NCI-H524 (cell line): ENCODE data around the gene ADGRG7.

ENCODE experiments used
- DNase-seq, 2 experiments: peaks; one replicate each; lab custom pipeline; 2025; lab: John Stamatoyannopoulos, UW

Gene ADGRG7

DNA sequence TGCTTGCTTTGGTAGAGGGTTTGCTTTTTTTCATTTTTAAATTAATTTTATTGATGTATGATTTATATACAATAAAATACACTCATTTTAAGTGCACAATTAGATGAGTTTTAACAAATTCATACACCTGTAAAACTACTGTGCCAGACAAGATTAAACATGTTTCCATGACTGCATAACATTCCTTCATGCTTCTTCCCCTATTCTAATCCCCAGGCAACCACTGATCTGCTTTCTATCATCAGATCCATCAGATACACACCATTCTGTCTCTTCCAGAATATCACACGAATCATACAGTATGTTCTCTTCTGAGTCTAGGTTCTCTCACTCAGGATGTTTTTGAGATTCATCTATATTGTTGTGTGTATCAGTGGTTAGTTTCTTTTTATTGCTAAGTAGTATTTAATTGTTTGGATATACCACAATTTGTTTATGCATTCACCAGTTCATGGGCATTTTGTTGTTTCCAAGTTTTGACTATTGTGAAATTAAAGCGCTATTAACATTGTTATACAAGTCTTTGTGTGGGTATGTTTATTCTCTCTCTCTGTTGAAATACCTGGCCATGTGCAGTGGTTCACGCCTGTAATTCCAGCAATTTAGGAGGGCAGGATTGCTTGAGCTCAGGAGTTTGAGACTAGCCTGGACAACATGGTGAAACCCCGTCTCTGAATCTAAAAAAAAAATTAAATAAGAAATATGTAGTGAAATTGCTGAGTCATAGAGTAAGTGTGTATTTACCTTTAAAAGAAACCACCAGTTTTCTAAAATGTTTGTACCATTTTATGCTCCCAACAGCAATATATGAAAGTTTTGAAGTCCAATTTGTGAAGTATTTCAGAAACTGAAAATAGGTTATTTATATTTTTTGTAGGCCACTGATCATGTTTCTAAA lies 92.9 kb downstream of the ADGRG7 start:
- DNase-seq: no peak

DNA sequence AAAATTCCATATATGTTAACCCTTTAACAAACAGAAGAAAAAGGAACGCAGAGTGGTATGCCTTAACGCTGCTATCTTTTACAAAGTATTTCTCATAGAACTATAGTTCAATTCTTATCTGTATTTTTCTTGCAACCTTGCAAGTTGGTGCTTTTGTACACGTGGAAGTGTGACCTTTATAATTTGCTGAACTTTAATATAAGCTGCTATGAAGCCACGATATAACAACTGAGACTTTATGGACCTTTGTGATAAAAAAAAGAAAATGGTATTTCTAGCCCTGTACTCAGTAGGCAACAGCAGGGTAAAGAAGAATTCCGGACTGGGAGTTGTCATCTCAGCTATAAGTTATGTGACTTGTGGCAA lies 93.6 kb downstream of the ADGRG7 start:
- DNase-seq: no peak

DNA sequence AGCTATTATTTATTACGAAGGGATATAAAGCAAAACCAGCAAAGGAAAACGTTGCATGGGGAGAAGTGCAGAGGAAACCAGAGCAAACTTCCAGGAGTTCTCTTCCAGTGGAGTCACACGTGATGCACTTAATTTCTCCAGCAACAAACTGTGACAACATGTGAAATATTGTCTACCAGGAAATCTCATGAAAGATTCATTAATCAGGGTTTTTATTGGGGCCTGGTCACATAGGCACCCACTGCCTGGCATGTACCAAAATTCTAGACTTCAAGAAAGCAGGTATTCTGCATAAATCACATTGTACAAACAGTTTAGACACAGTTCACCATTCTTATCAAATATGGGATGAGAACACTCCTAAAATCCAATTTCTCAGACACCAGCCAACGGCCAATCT lies 94.5 kb downstream of the ADGRG7 start:
- DNase-seq: no peak

DNA sequence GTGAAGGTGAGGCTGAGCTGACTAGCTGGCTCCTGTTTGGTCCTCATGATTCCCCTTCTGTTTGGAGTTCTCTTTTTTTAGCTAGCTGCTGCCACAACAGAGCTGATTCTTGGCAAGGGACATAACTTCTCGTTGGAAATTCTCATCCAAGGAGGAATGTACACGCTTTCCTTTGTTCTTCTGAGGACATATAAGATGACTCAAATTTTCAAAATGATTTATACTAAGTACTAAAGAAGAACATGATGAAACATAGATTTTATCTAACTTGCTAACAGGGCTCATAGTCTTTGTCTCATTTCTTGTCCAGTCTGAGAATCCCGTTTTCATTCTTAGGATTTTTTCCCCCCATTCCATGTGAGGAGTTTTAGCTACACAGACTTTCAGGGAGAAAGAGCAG lies 97.0 kb downstream of the ADGRG7 start:
- no peak for DNase-seq

DNA sequence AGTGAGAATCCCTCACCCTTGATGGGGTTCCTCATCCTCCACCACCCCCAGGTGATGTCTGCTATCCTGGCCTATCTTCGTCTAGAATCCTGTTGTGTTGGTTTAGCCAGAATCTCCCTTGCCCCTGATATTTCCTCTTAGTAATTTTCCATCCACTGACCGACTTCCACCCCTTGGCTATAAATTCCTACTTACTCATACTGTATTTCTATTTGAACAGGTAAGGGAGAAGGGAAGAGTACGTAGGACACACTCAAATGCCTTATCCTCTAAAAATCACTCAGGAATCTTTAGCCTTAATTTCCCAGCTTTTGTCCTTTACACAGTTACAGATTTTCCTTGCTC lies 99.2 kb downstream of the ADGRG7 start:
- DNase-seq: no peak

DNA sequence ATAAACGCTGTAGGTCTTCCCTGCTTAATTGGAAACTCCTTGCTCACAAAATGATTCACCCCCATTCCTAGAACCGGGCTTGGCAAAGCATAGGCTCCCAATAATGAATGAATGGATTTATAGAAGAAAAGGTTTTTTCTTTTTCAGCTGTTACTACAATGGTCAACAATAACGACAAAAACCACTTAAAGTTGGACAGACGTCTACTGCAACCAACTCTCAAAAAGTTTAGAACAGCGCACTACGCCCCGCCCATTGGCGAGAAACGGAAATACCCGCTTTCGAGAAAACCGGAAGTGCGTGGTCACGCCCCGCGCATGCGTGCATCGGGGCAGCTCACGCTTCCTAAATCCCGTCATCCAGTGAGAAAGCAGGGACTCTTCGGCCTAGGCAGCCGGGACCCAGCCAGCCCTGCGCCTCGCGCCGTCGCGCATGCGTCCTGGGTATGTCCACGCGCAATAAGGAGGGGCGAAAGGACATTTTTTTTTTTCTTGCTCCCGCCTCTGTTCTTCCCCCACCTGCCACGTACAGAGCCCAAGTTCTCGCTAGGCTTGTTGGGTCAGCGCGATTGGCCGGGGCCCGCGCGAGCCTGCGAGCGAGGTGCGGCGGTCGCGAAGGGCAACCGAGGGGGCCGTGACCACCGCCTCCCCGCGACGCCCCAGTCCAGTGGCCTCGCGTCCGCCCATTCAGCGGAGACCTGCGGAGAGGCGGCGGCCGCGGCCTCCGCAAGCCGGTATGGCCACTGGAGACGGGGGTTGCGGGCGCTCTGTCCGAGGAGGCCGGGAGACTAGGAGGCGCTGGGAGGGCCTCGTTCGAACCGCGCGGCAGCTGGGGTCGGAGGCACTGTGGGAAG lies 99.8 kb downstream of the ADGRG7 start, which contains the start of gene TFG:
TFG (plus strand) TSS at position 506 of the 853 bp plus-strand sequence. CDS start 4,192 bp downstream, outside the sequence.
- peak; percentile 99 to 100 for DNase-seq

DNA sequence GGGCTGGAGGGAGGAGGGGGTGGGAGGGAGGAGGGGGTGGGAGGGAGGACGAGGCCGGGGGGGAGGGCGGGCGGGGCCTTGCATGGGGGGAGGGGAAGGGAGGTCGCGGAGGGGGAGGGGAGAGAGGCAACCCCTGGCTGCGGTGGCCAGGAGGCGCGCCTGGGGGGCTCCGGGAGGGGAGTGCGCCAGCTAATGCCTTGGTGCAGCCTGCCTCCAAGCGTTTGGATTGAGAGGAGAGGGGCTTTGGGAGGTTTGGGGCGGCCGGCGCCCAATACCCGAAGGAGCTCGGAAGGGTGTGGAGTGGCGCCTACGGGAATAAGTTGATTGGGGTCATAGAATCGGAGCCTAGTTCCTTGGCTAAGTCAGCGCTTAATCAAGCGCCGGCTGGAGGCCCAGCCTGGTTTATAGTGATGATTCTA lies 100.5 kb downstream of the ADGRG7 start:
- DNase-seq: peak; percentile 56 to 77

DNA sequence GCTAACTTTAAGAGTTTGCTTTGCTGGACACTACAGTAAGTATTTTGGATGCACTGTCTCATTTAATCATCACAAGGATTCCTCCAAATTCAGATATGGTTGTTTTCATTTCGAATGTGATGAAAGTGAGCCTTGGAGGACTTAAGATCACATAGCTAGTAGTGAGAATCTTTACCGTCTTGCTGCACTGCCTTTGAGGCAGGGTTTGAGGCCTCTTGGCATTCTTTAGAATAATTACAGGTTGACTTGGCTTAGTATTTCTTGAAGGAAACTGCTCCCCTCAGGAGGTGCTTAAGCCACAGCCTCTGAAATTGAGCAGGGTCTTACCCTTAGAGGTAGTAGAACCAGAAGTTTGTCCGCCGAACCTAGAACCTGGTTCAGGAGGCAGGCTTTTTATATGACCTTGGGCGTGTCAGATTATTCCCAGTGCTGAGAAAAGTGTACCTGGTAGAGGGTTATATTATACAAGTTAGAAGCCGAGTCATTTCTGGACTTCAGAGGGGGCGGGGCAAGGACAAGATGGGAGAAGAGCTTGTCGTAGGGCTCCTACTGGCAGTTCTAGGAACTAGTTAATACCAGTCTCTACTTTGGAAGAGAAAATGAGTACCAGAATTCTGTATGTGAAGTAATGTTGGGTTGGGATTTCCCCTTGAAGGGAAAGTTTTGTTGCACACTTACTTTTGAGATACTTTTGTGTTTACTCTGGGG lies 101.0 kb downstream of the ADGRG7 start:
- DNase-seq: peak in 1 of 2 experiments; percentile 44

DNA sequence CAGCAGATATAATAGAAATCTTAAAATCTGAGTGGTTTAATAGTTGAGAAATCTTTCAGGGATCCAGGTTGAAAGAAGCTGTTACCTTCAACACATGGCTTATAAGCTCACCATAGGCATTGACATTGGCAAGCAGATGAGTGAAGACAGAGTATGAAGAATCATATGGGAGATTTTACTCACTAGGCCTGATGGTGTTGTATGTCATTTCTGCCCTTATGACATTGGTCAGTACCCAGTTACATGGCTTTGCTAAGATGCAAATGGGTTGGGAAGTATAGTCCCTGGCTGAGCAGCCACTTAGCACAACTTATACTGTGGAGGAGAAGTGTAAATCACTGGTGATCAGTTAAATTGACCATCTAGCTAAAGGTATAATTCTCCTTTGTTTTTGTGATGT lies 105.8 kb downstream of the ADGRG7 start:
- no peak for DNase-seq

DNA sequence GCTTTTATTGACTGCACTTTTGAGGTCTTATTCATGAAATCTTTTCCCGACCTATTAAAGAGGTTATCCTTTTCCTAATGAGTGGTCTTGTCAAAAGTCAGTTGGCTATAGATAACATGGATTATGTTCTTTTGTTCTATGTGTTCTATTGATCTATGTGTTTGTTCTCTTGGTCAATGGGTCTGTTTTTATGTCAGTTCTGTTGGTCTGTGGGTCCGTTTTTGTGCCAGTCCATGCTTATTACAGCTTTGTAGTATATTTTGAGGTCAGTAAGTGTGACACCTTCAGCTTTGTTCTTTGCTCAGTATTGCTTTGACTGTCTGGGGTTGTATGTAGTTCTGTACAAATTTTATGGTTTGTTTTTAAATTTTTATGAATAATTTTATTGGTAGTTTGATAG lies 107.7 kb downstream of the ADGRG7 start:
- DNase-seq: no peak

DNA sequence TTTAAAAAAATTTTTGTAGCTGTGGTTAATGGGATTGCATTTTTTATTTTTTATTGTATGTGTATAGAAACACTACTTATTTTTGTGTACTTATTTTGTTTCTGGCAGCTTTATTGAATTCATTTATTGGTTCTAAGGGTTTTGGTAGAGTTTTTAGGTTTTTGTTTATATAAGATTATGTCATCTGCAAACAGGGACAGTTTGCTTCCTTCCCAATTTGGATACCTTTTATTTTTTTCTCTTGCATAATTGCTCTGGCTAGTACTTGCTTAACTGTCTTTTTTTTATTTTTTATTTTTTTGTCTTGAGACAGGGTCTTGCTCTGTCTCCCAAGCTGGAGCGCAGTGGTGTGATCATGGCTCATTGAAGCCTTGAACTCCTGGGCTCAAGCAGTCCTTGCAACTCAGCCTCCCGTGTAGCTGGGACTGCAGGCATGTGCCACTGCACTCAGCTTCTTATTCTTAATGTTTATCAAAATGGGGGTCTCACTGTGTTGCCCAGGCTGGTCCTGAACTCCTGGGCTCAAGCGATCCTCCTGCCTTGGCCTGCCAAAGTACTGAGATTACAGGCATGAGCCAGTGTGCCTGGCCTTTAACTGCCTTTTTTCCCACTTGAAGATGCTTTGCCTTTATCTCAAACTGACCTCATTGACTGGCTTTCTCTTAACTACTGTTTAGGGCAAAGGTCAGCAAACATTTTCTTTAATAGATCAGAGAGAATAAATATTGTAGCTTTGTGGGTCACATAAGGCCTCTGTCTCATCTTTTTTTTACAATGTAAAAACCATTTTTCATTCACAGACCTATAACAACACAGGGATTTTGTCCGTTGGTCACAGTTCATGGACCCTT lies 108.5 kb downstream of the ADGRG7 start:
- DNase-seq: no peak

DNA sequence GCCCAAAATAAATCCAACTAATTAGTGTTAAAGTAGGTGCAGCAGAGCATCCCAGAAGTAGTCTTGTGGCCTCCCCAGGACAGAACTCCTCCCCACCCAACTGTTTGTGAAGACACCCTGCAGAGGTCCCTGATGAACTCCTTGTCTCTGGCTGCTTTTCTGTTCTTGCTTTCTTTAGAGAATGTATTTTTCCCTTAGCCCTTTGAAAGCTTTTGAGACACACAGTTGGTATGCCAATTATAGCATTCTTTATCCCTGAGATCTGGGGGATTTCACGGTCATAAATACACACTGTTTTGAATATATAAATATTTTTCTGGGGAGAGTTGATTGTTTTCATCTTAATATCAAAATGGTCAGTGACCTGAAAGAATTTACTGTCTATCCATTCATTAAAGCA lies 109.7 kb downstream of the ADGRG7 start:
- no peak for DNase-seq

DNA sequence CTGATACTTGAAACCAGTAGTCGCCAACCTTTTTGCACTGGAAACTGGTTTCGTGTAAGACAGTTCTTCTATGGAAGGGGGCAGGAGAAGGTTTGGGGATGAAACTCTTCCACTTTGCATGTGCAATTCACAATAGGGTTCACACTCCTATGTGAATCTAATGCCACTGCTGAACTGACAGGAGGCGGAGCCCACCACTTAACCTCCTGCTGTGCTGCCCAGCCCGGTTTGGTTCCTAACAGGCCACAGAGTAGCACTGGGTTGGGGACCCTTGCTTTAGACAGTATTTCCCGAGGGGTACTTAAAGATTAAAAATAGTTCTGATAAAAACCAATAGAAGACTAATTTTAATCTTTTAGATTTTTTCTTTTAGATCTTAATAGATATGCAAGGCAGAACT lies 111.0 kb downstream of the ADGRG7 start:
- peak in 1 of 2 experiments; percentile 12 for DNase-seq

DNA sequence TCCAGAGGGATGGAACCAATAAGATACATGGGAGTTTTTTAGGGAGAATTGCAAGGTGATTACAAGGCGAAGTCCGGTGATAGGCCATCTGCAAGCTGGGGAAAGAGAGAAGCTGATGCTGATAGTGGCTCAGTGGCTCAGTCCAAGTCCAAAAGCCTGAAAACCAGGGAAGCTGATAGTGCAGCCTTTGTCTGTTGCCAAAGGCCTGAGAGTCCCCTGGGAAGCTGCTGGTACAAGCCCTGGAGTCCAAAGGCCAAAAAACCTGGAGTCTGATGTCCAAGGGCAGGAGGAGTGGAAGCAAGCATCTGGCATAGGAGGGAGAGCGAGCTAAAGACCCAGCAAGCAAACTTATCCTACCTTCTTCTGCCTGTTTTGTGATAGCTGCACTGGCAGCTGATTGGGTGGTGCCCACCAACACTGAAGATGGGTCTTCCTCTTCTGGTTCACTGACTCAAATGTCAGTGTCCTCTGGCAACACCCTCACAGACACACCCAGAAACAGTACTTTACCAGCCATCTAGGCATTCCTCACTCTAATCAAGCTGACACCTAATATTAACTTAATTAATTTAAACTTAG lies 116.6 kb downstream of the ADGRG7 start:
- no peak for DNase-seq

DNA sequence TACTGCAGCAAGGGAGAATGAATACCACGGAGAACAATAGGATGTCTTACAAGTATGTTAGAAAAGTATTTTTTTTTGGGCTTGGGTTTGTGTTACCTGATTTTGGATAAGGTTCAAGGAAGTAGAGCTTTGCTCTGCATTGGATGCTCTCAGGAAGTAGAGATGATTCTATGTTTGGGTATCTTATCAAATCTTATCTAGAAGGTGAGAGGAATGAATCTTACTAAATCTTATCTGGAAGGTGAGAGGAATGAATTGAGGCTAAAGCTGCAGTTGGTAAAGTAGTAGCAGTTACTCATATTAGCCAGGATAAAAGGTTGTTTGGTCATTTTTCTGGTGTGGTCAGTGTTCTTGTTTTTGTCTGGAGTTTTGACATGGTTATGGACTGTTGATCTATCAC lies 117.3 kb downstream of the ADGRG7 start:
- DNase-seq: no peak

DNA sequence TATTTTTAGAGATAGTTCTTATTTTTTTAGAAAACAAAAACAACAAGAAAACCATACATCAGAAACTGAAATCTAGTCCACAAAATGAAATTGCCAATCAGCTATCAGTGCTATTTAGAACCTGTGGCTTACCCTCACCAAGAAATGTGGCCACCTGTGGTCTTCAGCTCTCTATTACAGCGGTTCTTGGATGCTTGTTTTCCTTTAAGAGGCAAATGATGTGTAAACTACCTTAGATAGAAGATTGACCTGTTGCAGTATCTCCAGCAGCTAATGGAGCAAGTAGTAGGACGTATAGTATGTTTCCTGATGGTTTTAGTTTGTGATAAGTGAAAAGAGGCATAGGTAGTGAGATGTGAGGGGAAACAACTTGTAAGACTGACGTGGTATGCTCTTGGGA lies 121.1 kb downstream of the ADGRG7 start:
- no peak for DNase-seq

DNA sequence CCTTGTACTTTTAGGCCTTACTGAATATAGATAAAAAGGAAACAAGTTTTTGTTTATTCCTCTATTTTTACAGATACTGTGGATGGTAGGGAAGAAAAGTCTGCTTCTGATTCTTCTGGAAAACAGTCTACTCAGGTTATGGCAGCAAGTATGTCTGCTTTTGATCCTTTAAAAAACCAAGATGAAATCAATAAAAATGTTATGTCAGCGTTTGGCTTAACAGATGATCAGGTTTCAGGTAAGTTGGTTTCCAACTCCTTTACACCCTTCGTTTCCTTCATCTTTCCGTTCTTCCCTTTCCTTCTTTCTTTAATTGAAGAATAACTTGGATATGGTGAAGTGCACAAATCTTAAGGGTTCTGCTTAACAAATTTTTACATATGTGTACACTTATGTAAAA lies 123.0 kb downstream of the ADGRG7 start:
- DNase-seq: no peak

DNA sequence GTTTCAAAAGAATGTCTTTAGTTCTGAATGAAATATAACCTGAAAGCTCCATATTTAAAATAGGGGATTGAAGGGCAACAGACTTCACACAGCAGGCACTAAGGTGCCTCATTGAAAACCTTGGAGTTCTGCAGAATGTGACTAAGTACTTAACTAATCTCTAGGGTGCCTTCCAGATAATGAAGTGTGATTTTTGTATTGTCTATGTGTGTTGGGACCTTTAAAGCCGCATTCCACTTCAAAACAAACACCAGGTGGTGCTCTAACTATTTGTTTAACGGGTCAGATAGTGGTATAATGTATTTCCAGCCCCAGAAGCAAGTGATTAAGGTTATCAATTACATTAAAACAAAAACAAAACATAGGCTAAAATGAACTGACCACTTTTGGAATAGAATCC lies 127.9 kb downstream of the ADGRG7 start:
- peak; percentile 16 to 80 for DNase-seq

DNA sequence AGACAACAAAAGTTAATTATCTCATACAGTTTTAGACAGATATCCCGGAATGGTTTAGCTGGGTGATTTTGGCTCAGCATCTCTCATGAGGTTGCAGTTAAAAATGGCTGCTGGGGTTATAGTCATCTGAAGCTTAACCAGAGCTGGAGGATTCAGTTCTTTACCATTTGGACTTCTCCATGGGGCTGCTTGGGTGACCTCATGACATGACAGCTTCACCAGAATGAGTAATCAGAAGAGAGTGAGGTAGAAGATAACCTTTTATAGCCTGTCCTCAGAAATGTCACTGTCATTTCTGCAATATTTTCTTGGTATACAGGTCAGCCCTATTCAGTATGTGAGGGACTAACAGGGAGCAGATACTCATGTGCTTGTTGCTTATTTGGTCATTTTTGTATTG lies 130.8 kb downstream of the ADGRG7 start:
- DNase-seq: no peak

DNA sequence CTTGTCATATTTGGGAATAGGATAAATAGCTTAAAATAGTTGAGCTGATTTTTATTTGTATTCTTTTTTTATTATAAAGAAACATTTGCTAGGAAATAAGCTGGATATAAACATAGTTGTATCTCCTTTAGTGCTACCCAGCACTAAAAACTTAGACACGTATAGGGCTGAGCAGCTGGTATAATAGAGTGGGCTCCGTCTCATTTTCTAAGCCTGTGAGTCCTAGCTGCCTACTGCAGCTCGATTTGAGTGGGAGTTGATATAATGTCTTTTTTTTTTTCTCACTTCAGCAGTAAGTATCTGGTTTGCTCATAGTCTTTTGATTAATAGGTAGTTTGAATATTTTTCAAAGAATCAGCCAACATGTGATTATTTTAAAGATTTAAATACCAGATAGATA lies 134.1 kb downstream of the ADGRG7 start:
- DNase-seq: no peak

DNA sequence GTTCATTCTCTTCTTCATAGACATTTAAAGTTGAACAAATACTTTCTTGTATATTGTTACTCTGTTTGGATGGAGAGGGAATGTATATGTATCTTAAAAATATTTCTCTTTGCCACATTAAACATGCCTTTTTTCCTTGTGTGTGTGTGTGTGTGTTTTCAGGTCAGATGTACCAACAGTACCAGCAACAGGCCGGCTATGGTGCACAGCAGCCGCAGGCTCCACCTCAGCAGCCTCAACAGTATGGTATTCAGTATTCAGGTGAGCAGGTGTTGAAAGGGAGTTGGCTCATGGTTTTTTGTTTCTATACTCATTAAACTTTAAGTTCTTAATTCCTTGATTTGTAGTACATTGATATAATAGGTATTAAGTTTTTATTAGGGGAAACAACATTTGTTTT lies 135.3 kb downstream of the ADGRG7 start:
- no peak for DNase-seq
